HepG2 (cell line): ENCODE measurements around the gene CACNA2D1. TPM values are rescaled to one million over a fixed set of nuclear protein-coding genes. Genes with fewer than 3 reads are reported as not detected.

Source experiments
- ATAC-seq: fragments of 200-7000 bp; cut with Tn5 transposase; 3 replicates; pipeline ENCODE4 v1.9.1; 2020; ENCODE audit warnings: mild to moderate bottlenecking, moderate library complexity
- BruUV-seq: library from RNA; stranded (reverse); fragments of 400-500 nt; replicated peaks from 2 replicates; lab custom pipeline; 2021; lab: Mats Ljungman, UMichigan
- CTCF ChIA-PET: fragments of 300-600 bp; formaldehyde crosslinking; extraction: SDS; loops from one replicate; lab custom pipeline; 2021; ENCODE audit warnings: low total read pairs, inconsistent platforms, low intra/inter-chr PET ratio; lab: Yijun Ruan, JAX
- POLR2A ChIA-PET: fragments of 350-600 bp; sonication (Branson Sonifier 250); formaldehyde crosslinking; loops from one replicate; lab custom pipeline; 2020; ENCODE audit warnings: antibody characterized with exemption, inconsistent platforms; lab: Yijun Ruan, JAX
- DNase-seq: peaks from one replicate; pipeline ENCODE4 v3.0.0-alpha.2; 2015; ENCODE audit warnings: low spot score
- FAIRE-seq: peaks from 3 replicates; lab custom pipeline; 2011; peaks lifted over from hg19 to GRCh38; lab: Jason Lieb, UNC
- H2AFZ ChIP-seq: one replicate; pipeline ENCODE4 v1.6.1; 2011; ENCODE audit warnings: low read length, inconsistent platforms
- H3K27ac ChIP-seq: fragments of 300-600 bp; 3 replicates; pipeline ENCODE4 v1.8.0; 2011; ENCODE audit warnings: mixed run types, mild to moderate bottlenecking, mixed read lengths, low read length, inconsistent platforms; ENCODE audit not compliant: insufficient read depth; ENCODE audit errors: extremely low read length
- H3K27me3 ChIP-seq, 2 experiments: fragments of 200-600 bp in 1 of 2; 2 replicates in 1 of 2; 3 replicates in 1 of 2; pipeline versions ENCODE4 v1.6.0 to v1.8.0; 2011; ENCODE audit warnings: low read length in 2 of 2, mild to moderate bottlenecking in 2 of 2, moderate library complexity in 2 of 2, inconsistent platforms in 1 of 2; ENCODE audit not compliant: insufficient read depth in 2 of 2, control insufficient read depth in 1 of 2
- H3K36me3 ChIP-seq, 2 experiments: fragments of 200-600 bp in 1 of 2; replicated peaks in 1 of 2; 2 replicates in 1 of 2; 3 replicates in 1 of 2; pipeline versions ENCODE4 v1.5.1 to v1.8.0; 2011; ENCODE audit warnings: low read length in 2 of 2, inconsistent platforms in 1 of 2; ENCODE audit not compliant: insufficient read depth in 2 of 2, control insufficient read depth in 1 of 2
- H3K4me1 ChIP-seq: 2 replicates; pipeline ENCODE4 v1.5.1; 2012; ENCODE audit warnings: low read length, inconsistent platforms; ENCODE audit not compliant: insufficient read depth
- H3K4me2 ChIP-seq: 2 replicates; pipeline ENCODE4 v1.6.0; 2011; ENCODE audit warnings: low read depth, low read length, inconsistent platforms
- H3K4me3 ChIP-seq, 3 experiments: fragments of 200-600 bp in 1 of 3; sonication (generic), shearing (Covaris generic) in 1 of 3; replicated peaks in 1 of 3; 2 replicates each; pipeline ENCODE4 v1.5.1; 2011 to 2016; ENCODE audit warnings: low read length in 3 of 3, inconsistent platforms in 2 of 3, low read depth in 2 of 3, mild to moderate bottlenecking in 2 of 3, control low read depth in 1 of 3, mixed read lengths in 1 of 3; ENCODE audit not compliant: insufficient read depth in 1 of 3
- H3K79me2 ChIP-seq: one replicate; pipeline ENCODE4 v1.6.1; 2011; ENCODE audit warnings: low read length, inconsistent platforms; ENCODE audit not compliant: insufficient read depth
- H3K9ac ChIP-seq: 2 replicates; pipeline ENCODE4 v1.6.0; 2011; ENCODE audit warnings: mild to moderate bottlenecking, low read depth, low read length, inconsistent platforms; ENCODE audit not compliant: insufficient read depth
- H3K9me3 ChIP-seq: 2 replicates; pipeline ENCODE4 v1.5.1; 2012; ENCODE audit warnings: mild to moderate bottlenecking, low read length
- H4K20me1 ChIP-seq: 2 replicates; pipeline ENCODE4 v1.6.0; 2011; ENCODE audit warnings: inconsistent platforms, mild to moderate bottlenecking, low read length, moderate library complexity; ENCODE audit not compliant: insufficient read depth
- ARID2 ChIP-seq: sonication (generic); formaldehyde crosslinking; IDR thresholded peaks from 2 replicates; pipeline ENCODE4 v1.8.1; 2022; ENCODE audit warnings: mild to moderate bottlenecking, missing genetic modification reagents, borderline replicate concordance
- ETV6 ChIP-seq: sonication (generic); formaldehyde crosslinking; conservative IDR thresholded peaks from 2 replicates; pipeline ENCODE4 v1.4.0; 2020; ENCODE audit warnings: missing genetic modification reagents
- JARID2 ChIP-seq: sonication (generic); formaldehyde crosslinking; IDR thresholded peaks from 2 replicates; pipeline ENCODE4 v1.8.1; 2023; ENCODE audit warnings: missing genetic modification reagents, inconsistent platforms; ENCODE audit not compliant: insufficient replicate concordance
- JUND ChIP-seq: sonication (generic); formaldehyde crosslinking; IDR thresholded peaks from 2 replicates; pipeline ENCODE4 v1.8.0; 2022; ENCODE audit warnings: mild to moderate bottlenecking, missing genetic modification reagents
- MEF2D ChIP-seq: sonication (generic); formaldehyde crosslinking; IDR thresholded peaks from 2 replicates; pipeline ENCODE4 v1.5.1; 2020; ENCODE audit warnings: mild to moderate bottlenecking, missing genetic modification reagents
- SAP130 ChIP-seq: IDR thresholded peaks from 2 replicates; pipeline ENCODE4 v1.6.1; 2016; ENCODE audit warnings: low read depth
- ZNF234 ChIP-seq: sonication (generic); formaldehyde crosslinking; conservative IDR thresholded peaks from 2 replicates; pipeline ENCODE4 v1.5.1; 2020; ENCODE audit warnings: mild to moderate bottlenecking, missing genetic modification reagents
- ZNF766 ChIP-seq: sonication (generic); formaldehyde crosslinking; IDR thresholded peaks from 2 replicates; pipeline ENCODE4 v1.5.0; 2020; ENCODE audit warnings: missing genetic modification reagents, borderline replicate concordance
- WGBS: methylation state at CpG from one replicate; pipeline ENCODE4 v1.1.6; 2017; ENCODE audit warnings: low lambda C conversion rate; 5-methylcytosine and 5-hydroxymethylcytosine counted together
- in situ Hi-C: cut with HindIII; loops from 2 replicates; pipeline ENCODE4 v1.10.0; 2017; ENCODE audit warnings: low pct_unique_long_range_greater_than_20kb; ENCODE audit not compliant: extremely low pct_ligation_motif_present
- intact Hi-C: fragments of 100-400 bp; cut with micrococcal nuclease; formaldehyde crosslinking; loops from one replicate; pipeline ENCODE4 v1.10.0; 2022; ENCODE audit not compliant: unreplicated experiment
- polyA plus RNA-seq, 8 experiments: library from polyadenylated mRNA; depleted of rRNA in 3 of 8; stranded (reverse) in 7 of 8; unstranded in 1 of 8; fragments of >200 nt; fragmentation: Illumina TruSeq in 4 of 8; extraction: Trizol in 4 of 8; gene quantifications; 2 replicates each; pipeline versions ENCODE4 v1.2.1 to v1.2.3, GENCODE V29; 2011 to 2016; ENCODE audit warnings: low read depth in 4 of 8, missing spikeins in 1 of 8, mixed read lengths in 1 of 8; ENCODE audit not compliant: insufficient read depth in 1 of 8
- total RNA-seq, 5 experiments: library from RNA; depleted of rRNA; stranded (reverse); fragments of >200 nt; fragmentation: Illumina TruSeq; extraction: Trizol; gene quantifications; 2 replicates each; pipeline ENCODE4 v1.2.3, GENCODE V29; 2016; ENCODE audit warnings: low read depth in 1 of 5
- TF ChIP-seq, protein P1 (sequence below): sonication (generic); formaldehyde crosslinking; IDR thresholded peaks from 2 replicates; pipeline ENCODE4 v1.4.0; 2020; ENCODE audit warnings: missing genetic modification reagents, borderline replicate concordance
- TF ChIP-seq, protein P2 (sequence below): sonication (generic); formaldehyde crosslinking; IDR thresholded peaks from 2 replicates; pipeline ENCODE4 v1.5.0; 2020; ENCODE audit warnings: mild to moderate bottlenecking, missing genetic modification reagents

The CACNA2D1 gene
- total and polyA plus RNA-seq, 2 of the 13 experiments (the other 11 are each of a cell fraction or from before 2014, with no cell fraction given): not detected

DNA sequence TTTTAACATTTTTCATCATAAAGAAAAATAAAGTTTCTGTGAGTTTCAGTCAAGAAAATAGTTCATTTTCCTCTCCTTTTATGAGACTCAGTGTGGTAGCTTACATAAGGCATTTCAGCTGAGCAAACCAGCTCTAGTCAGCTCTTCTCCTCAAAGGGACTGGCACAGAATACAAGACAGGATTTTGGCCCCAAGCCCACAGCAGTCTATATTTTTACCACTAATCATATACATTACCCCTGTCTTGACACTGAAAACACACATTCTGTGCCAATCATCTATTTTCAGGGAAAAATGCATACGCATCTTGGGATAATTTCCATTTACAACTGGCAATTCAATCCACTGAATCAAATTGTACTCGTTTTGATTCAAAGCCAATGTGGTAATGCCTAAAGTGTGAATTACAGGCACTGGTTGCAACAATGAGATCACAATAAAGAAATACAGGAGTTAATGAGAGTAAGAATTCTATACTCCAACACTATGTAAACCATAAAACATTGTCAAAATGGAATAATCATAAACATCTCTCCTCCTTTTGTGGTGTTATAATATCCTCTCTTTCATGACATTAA is 186.4 kb downstream of the CACNA2D1 start:
- FAIRE-seq: no peak

More for the DNA sequence above, 186.4 kb downstream of the CACNA2D1 start:
- Histone ChIP-seq H3K9me3 (no peaks in the 10 kb centered on the region), H3K27me3 (no peaks in the 10 kb centered on the region), H3K4me1 (no peaks in the 10 kb centered on the region), H3K27ac (no peak overlapping the region), H4K20me1 (no peaks in the 10 kb centered on the region), H3K4me3 (no peak overlapping the region), H3K4me2 (no peak overlapping the region), H3K9ac (no peak overlapping the region), H3K79me2 (no peaks in the 10 kb centered on the region), H2AFZ (no peak overlapping the region), H3K36me3 (no peaks in the 10 kb centered on the region)
- in situ Hi-C loops: no loop called here
- ATAC-seq (no peak), DNase-seq (no peak)
- TF ChIP-seq, protein P1, sequence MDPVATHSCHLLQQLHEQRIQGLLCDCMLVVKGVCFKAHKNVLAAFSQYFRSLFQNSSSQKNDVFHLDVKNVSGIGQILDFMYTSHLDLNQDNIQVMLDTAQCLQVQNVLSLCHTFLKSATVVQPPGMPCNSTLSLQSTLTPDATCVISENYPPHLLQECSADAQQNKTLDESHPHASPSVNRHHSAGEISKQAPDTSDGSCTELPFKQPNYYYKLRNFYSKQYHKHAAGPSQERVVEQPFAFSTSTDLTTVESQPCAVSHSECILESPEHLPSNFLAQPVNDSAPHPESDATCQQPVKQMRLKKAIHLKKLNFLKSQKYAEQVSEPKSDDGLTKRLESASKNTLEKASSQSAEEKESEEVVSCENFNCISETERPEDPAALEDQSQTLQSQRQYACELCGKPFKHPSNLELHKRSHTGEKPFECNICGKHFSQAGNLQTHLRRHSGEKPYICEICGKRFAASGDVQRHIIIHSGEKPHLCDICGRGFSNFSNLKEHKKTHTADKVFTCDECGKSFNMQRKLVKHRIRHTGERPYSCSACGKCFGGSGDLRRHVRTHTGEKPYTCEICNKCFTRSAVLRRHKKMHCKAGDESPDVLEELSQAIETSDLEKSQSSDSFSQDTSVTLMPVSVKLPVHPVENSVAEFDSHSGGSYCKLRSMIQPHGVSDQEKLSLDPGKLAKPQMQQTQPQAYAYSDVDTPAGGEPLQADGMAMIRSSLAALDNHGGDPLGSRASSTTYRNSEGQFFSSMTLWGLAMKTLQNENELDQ (CRISPR knock-in tag): no peak
- TF ChIP-seq ARID2: no peak
- TF ChIP-seq JARID2 (CRISPR knock-in tag): no peak
- TF ChIP-seq ZNF234 (CRISPR knock-in tag): no peak
- no peak for TF ChIP-seq ZNF766 (CRISPR knock-in tag)
- no peak for TF ChIP-seq JUND (CRISPR knock-in tag)
- TF ChIP-seq ETV6 (CRISPR knock-in tag): no peak
- TF ChIP-seq SAP130 (CRISPR knock-in tag): no peak
- no peak for TF ChIP-seq MEF2D (CRISPR knock-in tag)
- TF ChIP-seq, protein P2, sequence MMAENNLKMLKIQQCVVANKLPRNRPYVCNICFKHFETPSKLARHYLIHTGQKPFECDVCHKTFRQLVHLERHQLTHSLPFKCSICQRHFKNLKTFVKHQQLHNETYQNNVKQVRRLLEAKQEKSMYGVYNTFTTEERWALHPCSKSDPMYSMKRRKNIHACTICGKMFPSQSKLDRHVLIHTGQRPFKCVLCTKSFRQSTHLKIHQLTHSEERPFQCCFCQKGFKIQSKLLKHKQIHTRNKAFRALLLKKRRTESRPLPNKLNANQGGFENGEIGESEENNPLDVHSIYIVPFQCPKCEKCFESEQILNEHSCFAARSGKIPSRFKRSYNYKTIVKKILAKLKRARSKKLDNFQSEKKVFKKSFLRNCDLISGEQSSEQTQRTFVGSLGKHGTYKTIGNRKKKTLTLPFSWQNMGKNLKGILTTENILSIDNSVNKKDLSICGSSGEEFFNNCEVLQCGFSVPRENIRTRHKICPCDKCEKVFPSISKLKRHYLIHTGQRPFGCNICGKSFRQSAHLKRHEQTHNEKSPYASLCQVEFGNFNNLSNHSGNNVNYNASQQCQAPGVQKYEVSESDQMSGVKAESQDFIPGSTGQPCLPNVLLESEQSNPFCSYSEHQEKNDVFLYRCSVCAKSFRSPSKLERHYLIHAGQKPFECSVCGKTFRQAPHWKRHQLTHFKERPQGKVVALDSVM (CRISPR knock-in tag): no peak
- 29% methylated on average over 2 of the region's 2 CpGs for WGBS
- ChIA-PET POLR2A (no interaction called here), CTCF (no interaction called here)
- intact Hi-C loops: no loop called here
- no TSS peak for BruUV-seq
